ENCODE results near the gene CCDC9. TPM values are rescaled to one million over a fixed set of nuclear protein-coding genes. Genes with fewer than 3 reads are reported as not detected.
"Not testable (repeated sequence)": the region's sequence is repeated elsewhere in the genome, so short reads cannot be mapped to it uniquely, and the experiment has no call there.

Gene CCDC9
- total RNA-seq, 2 donors from 2014 or later, result 42.8 to 58.4 TPM

DNA sequence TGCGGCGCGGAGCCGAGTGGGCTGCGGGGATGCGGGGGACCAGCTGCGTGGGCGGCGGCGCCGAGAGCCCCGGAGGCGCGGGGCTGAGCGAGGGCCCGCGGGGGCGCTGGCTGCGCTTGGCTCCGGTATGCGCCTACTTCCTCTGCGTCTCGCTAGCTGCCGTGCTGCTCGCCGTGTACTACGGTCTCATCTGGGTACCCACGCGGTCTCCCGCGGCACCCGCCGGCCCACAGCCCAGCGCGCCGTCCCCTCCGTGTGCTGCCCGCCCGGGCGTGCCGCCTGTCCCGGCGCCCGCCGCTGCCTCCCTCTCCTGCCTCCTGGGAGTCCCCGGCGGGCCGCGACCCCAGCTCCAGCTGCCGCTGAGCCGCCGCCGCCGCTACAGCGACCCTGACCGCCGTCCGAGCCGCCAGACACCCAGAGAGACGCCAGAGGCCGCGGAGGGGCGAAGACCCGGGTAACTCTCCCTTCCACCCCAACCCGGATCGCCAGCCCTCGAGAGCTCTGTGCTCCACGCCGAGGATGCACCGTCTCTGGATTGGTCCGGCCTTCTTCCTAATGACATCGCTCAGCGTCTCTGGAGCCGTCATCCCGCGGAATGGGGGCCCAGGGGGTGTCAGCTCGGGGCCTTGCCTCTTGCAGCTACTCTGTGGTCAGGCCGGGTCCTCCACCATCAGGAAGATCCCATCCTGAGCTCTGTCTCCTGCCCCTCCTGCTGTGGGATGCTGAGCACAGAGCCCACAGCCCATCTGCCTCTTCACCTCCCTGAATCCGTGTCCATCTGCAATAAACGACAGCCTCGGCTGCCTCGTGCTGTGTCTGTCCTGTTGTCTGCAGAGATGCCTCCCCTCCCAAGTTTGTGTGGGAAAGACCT is 18.8 kb downstream of the CCDC9 start:
- Mint-ChIP-seq H3K27me3 (no peaks in the 10 kb centered on the region), H3K4me3 (peak overlapping the region; percentile 83), H3K9me3 (no peaks in the 10 kb centered on the region), H3K27ac (peak overlapping the region; percentile 55 to 81), H3K36me3 (no peaks in the 10 kb centered on the region), H3K4me1 (ENCODE audit: low read depth in 2 of 2) (peaks cover 25 to 30% of the 10 kb centered on the region in 2 donors)
- peak in 1 of 2 donors; percentile 41 for ATAC-seq
- DNase-seq (ENCODE audit: low spot score), result no peak

DNA sequence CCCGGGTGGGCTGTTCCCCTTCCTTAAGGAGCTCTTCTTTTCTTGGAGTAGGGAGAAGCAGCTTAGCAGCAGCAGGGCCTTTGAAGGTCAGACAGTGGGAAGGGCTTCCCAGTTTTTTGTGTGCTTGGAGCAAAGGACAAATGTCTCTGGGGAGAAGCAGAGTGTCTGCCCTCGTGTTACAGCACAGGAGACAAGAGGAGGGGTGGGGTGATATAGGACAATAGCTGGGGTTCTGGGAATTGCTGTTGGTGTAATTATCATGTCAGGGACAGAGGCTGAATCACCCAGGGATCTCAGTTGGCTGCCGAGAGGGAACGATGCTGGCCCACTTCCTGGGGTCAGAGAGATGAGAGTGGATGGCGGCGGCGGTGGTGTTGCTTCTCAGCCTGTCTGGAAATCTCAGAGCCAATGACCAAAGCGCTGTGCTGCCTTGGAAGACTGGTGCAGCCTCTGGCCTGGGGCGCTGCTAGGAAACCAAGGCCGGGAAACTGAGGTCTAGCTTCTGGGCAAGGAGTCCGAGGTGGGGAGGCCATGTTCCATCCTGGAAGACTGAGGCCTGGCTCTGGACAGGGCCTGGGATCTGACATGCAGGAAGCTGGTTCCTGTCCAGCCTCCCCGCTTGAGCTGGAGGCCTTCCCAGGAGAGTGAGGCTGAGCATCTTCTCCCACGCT is 19.6 kb downstream of the CCDC9 start:
- H3K36me3 Mint-ChIP-seq, result no peaks in the 10 kb centered on the region

DNA sequence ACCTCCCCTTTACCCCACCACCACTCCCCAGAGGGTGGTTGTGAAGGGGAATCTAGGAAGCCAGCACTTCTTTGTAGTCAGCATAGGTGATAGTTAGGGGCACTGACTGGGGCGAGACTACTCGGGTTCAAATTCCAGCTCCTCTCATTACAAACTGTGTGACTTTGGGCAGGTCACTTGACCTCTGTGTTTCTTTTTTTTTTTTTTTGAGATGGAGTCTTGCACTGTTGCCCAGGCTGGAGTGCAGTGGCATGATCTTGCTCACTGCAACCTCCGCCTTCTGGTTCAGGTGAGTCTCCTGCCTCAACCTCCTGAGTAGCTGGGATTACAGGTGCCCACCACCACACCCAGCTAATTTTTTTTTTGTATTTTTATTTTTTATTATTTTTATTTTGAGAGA is 20.2 kb downstream of the CCDC9 start:
- not testable (repeated sequence) for H3K27me3 Mint-ChIP-seq; H3K4me3 Mint-ChIP-seq; H3K27ac Mint-ChIP-seq; DNase-seq (ENCODE audit: low spot score); ATAC-seq; H3K36me3 Mint-ChIP-seq; H3K9me3 Mint-ChIP-seq
- H3K4me1 Mint-ChIP-seq (ENCODE audit: low read depth in 2 of 2), result peaks cover 25 to 27% of the 10 kb centered on the region in 2 donors

More for the DNA sequence above, 19.6 kb downstream of the CCDC9 start:
- Mint-ChIP-seq H3K9me3 (no peaks in the 10 kb centered on the region), H3K4me3 (peak overlapping the region; percentile 83), H3K27me3 (no peaks in the 10 kb centered on the region), H3K4me1 (ENCODE audit: low read depth in 2 of 2) (peaks cover 25 to 27% of the 10 kb centered on the region in 2 donors), H3K27ac (peak overlapping the region; percentile 55 to 81)
- DNase-seq (ENCODE audit: low spot score) (no peak), ATAC-seq (no peak)

DNA sequence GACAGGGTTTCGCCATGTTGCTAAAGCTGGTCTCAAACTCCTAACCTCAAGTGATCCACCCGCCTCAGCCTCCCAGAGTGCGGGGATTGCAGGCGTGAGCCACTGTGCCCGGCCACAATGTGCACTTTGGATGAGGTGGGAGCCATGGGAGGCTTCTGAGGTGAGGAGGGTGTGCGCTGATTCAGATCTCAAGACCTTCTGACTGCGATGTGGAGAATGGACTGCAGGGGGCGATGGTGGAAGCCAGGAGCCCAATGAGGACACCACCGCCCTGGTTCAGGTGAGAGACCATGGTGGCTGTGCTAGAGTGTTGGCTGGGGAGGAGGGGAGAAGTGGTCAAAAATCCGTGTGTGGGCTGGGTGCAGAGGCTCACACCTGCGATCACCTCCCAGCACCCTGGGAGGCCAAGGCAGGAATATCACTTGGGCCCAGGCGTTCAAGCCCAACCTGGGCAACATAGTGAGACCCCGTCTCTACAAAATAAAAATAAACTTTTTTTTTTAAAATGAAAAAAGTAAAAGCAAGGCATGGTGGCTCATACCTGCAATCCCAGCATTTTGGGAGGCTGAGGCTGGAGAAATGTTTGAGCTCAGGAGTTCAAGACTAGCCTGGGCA is 24.0 kb downstream of the CCDC9 start:
- H3K27ac Mint-ChIP-seq, result no peak overlapping the region
- no peaks in the 10 kb centered on the region for H3K27me3 Mint-ChIP-seq
- H3K9me3 Mint-ChIP-seq, result no peaks in the 10 kb centered on the region
- peaks cover 11 to 25% of the 10 kb centered on the region in 2 donors for H3K4me1 Mint-ChIP-seq (ENCODE audit: low read depth in 2 of 2)
- no peaks in the 10 kb centered on the region for H3K36me3 Mint-ChIP-seq
- DNase-seq (ENCODE audit: low spot score) (no peak), ATAC-seq (peak; percentile 66 to 70)
- no peak overlapping the region for H3K4me3 Mint-ChIP-seq

DNA sequence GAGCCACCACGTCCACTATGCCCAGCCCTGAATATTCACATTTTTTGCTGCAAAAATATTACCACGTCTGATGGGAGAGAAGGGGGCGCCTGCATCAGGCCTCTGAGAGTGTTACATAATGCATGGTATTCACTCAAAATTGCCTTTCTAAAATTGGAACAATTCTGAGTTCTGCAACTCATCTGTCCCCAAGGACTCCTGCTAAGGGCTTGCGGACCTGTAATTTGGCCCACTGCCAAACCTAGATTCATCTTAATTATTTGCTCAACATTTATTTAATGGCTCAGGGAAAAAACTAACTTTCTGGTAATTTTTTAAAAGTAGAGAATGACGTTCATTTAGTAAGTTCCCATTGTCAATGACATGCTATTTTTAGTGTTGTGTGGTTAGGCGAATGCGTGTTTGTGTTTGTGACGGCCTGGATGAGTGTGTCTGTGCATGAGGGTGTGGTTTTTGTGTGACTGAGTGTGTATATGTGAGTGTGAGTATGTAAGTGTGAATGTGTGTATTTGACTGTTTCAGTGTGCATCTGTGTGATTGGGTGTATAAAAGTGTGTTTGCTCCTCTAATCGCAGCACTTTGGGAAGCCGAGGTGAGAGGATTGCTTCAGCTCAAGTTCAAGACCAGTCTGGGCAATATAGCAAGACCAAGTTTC is 27.2 kb downstream of the CCDC9 start:
- no peaks in the 10 kb centered on the region for H3K9me3 Mint-ChIP-seq
- H3K27me3 Mint-ChIP-seq, result no peaks in the 10 kb centered on the region
- H3K4me1 Mint-ChIP-seq (ENCODE audit: low read depth in 2 of 2), result peaks cover 4 to 10% of the 10 kb centered on the region in 2 donors
- H3K36me3 Mint-ChIP-seq, result no peaks in the 10 kb centered on the region
- ATAC-seq (no peak), DNase-seq (ENCODE audit: low spot score) (no peak)
- no peak overlapping the region for H3K4me3 Mint-ChIP-seq
- H3K27ac Mint-ChIP-seq, result no peak overlapping the region

DNA sequence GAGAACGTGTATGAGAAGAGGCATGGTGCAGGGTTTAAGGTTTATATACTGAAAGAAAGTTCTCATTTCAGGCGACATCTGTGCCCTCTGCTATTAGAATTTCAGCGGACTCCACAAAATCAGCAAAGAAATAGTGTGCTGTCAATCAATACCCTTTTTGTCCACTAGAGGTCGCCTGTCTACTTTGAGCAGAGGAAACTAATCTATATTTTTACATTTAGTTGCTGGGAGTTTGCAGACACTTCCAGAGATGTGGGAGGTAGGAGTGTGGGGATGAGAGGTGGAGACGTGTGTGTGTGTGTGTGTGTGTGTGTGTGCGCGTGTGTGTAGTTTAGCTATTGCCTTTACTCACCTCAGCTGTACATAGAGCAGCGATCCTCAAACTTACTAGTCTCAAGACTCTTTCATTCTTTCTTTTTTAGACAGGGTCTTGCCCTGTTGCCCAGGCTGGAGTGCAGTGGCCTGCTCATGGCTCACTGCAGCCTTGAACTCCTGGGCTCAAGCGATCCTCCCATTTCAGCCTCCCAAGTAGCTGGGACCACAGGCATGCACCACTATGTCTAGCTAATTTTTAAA is 28.1 kb downstream of the CCDC9 start:
- no peak overlapping the region for H3K27ac Mint-ChIP-seq
- H3K9me3 Mint-ChIP-seq, result no peaks in the 10 kb centered on the region
- H3K27me3 Mint-ChIP-seq, result no peaks in the 10 kb centered on the region

DNA sequence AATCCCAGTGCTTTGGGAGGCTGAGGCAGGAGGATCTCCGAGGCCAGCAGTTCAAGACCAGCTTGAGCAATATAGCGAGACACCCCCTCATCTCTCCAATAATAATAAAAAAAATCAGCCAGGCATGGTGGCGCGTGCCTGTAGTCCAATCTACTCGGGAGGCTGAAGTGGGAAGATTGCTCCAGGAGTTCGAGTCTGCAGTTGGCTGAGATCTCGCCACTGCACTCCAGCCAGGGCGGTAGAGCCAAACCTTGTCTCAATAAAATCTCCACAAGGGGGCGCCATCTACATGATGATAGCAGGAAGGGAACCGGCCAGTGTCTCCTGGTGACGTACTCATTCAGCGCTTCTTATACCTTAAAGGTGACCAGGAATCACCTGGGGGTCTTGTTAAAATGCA is 39.7 kb downstream of the CCDC9 start:
- DNase-seq (ENCODE audit: low spot score), result peak; percentile 82
- Mint-ChIP-seq H3K36me3 (no peaks in the 10 kb centered on the region), H3K9me3 (no peaks in the 10 kb centered on the region), H3K4me3 (no peak overlapping the region), H3K27ac (no peak overlapping the region), H3K4me1 (ENCODE audit: low read depth in 2 of 2) (peaks cover 11 to 17% of the 10 kb centered on the region in 2 donors), H3K27me3 (peaks cover 0 to 5% of the 10 kb centered on the region in 2 donors)
- peak; percentile 70 to 80 for ATAC-seq

More for the DNA sequence above, 28.1 kb downstream of the CCDC9 start:
- Mint-ChIP-seq H3K36me3 (no peaks in the 10 kb centered on the region), H3K4me1 (ENCODE audit: low read depth in 2 of 2) (peaks cover 4 to 10% of the 10 kb centered on the region in 2 donors), H3K4me3 (no peak overlapping the region)
- DNase-seq (ENCODE audit: low spot score) (peak; percentile 79), ATAC-seq (peak in 1 of 2 donors; percentile 40)

DNA sequence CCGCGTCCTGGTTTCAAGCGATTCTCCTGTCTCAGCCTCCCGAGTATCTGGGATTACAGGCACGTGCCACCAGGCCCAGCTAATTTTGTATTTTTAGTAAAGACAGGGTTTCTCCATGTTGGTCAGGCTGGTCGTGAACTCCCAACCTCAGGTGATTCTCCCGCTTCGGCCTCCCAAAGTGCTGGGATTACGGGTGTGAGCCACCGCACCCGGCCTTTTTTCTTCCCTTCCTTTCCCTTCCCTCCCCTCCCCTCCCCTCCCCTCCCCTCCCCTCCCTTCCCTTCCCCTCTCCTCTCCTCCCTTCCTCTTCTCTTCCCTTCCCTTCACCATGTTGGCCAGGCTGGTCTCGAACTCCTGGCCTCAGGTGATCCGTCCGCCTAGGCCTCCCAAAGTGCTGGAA is 44.5 kb downstream of the CCDC9 start:
- H3K36me3 Mint-ChIP-seq, result not testable (repeated sequence)

DNA sequence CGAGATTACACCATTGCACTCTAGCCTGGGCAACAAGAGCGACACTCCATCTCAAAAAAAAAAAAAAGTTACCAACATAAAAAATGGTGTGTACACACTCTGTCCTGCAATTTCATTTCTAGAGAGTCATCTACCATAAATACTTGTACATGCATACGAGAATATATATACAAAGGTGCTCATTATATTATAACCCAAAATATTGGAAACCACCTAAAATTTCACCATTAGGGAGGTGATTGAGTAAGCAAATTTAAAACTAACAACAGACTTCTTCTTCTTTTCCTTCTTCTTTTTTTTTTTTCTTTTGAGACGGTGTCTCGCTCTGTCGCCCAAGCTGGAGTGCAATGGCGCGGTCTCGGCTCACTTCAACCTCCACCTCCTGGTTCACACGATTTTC is 45.9 kb downstream of the CCDC9 start:
- peaks cover 17 to 19% of the 10 kb centered on the region in 2 donors for H3K4me1 Mint-ChIP-seq (ENCODE audit: low read depth in 2 of 2)
- no peaks in the 10 kb centered on the region for H3K36me3 Mint-ChIP-seq
- peak overlapping the region in 1 of 2 donors; percentile 29 for H3K27ac Mint-ChIP-seq
- DNase-seq (ENCODE audit: low spot score) (no peak), ATAC-seq (no peak)
- no peaks in the 10 kb centered on the region for H3K9me3 Mint-ChIP-seq
- peaks cover 12 to 15% of the 10 kb centered on the region in 2 donors for H3K27me3 Mint-ChIP-seq
- no peak overlapping the region for H3K4me3 Mint-ChIP-seq

More for the DNA sequence above, 44.5 kb downstream of the CCDC9 start:
- peaks cover 17 to 22% of the 10 kb centered on the region in 2 donors for H3K4me1 Mint-ChIP-seq (ENCODE audit: low read depth in 2 of 2)
- not testable (repeated sequence) for H3K27ac Mint-ChIP-seq; ATAC-seq; H3K27me3 Mint-ChIP-seq; DNase-seq (ENCODE audit: low spot score); H3K9me3 Mint-ChIP-seq
- peak overlapping the region; percentile 70 for H3K4me3 Mint-ChIP-seq

DNA sequence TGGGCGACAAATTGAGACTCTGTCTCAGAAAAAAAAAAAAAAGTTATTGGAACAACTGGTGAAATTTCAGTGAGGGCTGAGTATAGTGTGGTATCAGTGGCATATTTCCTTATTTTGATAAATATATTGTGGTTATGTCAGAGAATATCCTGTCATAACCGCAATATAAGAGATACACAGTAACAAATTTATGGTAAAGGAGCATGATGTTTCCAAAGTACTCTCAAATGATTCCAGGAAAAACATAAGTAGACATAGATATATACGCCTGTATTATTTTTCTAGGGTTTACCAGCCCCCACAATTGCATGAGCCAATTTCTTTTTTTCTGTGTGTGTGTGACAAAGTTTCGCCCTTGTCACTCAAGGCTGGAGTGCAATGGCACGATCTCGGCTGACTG is 47.6 kb downstream of the CCDC9 start:
- DNase-seq (ENCODE audit: low spot score), result no peak
- Mint-ChIP-seq H3K36me3 (no peaks in the 10 kb centered on the region), H3K9me3 (no peaks in the 10 kb centered on the region), H3K27me3 (peaks cover 12 to 15% of the 10 kb centered on the region in 2 donors), H3K4me1 (ENCODE audit: low read depth in 2 of 2) (peaks cover 17 to 19% of the 10 kb centered on the region in 2 donors), H3K27ac (no peak overlapping the region), H3K4me3 (no peak overlapping the region)
- ATAC-seq, result no peak

DNA sequence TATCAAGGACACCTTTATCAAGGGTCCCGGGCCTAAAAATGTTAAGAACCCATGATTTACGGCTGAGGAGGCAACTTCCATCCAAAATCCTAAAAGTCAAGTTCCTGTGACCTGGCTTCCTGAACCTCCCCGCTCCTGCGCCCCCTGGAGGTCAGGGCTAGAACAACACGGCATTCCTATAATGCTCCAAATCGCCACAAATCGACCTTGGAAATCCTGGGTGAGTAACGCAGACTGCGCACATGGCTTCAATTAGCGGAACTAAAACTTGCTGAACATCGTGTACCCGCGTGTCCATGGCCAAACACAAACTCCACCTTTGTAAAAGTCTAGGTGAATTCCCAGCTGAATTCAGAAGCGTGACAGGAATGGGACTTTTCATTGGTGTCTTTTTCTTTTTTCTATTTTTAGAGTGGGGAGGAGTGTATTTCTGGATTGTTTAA is 49.0 kb downstream of the CCDC9 start:
- DNase-seq (ENCODE audit: low spot score) (peak; percentile 83), ATAC-seq (no peak)
- Mint-ChIP-seq H3K27me3 (peaks cover 16 to 20% of the 10 kb centered on the region in 2 donors), H3K4me3 (no peak overlapping the region), H3K36me3 (no peaks in the 10 kb centered on the region), H3K4me1 (ENCODE audit: low read depth in 2 of 2) (peaks cover 11 to 13% of the 10 kb centered on the region in 2 donors), H3K27ac (no peak overlapping the region), H3K9me3 (no peaks in the 10 kb centered on the region)

DNA sequence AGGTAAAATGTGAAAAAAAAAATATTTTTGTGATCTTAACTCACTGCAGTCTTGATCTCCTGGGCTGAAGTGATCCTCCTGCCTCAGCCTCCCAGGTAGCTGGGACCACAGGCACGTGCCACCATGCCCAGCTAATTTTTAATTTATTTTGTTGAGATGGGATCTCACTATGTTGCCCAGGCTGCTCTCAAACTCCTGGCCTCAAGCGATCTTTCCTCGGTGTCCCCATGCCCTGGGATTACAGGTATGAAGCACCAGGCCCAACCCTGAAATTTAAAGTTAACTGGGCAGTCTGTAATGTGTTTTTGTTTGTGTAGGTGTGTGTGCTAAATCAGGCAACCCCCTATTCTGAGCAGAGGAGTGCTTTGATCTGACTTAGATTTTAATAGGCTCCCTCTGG is 50.0 kb downstream of the CCDC9 start:
- Mint-ChIP-seq H3K4me1 (ENCODE audit: low read depth in 2 of 2) (peaks cover 6% of the 10 kb centered on the region in 2 donors), H3K9me3 (no peaks in the 10 kb centered on the region), H3K4me3 (no peak overlapping the region), H3K36me3 (no peaks in the 10 kb centered on the region), H3K27ac (no peak overlapping the region), H3K27me3 (peaks cover 20 to 21% of the 10 kb centered on the region in 2 donors)
- DNase-seq (ENCODE audit: low spot score), result no peak
- ATAC-seq, result no peak

DNA sequence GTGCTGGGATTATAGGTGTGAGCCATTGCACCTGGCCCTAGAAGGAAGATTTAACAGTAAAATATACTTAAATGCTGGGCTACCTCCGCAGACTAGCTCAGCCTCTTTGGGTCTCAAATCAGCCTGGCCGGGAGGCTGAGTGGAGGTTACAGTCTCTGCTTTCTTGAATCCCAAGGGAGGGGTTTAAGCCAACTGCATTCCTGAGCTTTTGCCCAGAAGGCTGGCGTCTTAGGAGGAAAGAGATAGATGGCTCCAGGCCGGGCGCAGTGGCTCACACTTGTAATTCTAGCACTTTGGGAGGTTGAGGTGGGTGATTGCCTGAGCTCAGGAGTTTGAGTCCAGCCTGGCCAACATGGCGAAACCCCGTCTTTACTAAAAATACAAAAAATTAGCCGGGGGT is 52.7 kb downstream of the CCDC9 start:
- Mint-ChIP-seq H3K36me3 (no peaks in the 10 kb centered on the region), H3K4me3 (no peak overlapping the region), H3K4me1 (ENCODE audit: low read depth in 2 of 2) (peaks cover 4 to 6% of the 10 kb centered on the region in 2 donors), H3K27ac (no peak overlapping the region), H3K27me3 (peaks cover 20 to 23% of the 10 kb centered on the region in 2 donors), H3K9me3 (no peaks in the 10 kb centered on the region)
- no peak for ATAC-seq
- no peak for DNase-seq (ENCODE audit: low spot score)

Data from natural killer cell treated with Interleukin-12 subunit alpha and Interleukin-12 subunit beta and Interleukin-15 and Interleukin-18, amount 100 ng/mL, for 72 hours (primary cell).